Smooth muscle cell (in vitro differentiated cells): ENCODE results near the gene CD300LB. TPM values are rescaled to one million over a fixed set of nuclear protein-coding genes. Genes with fewer than 3 reads are reported as not detected.

Experiments
- DNase-seq: peaks from one replicate; lab custom pipeline; 2025; ENCODE audit not compliant: unreplicated experiment; lab: John Stamatoyannopoulos, UW
- H2AFZ ChIP-seq: fragments of 200-600 bp; sonication (generic); 2 replicates; pipeline ENCODE4 v1.6.0; 2016; ENCODE audit warnings: antibody characterized with exemption, low read depth, mild to moderate bottlenecking
- H3F3A ChIP-seq: fragments of 200-600 bp; sonication (generic); 2 replicates; pipeline ENCODE4 v1.6.0; 2017; ENCODE audit warnings: antibody characterized with exemption, low read depth
- H3K27ac ChIP-seq: fragments of 200-600 bp; sonication (generic); 2 replicates; pipeline ENCODE4 v1.5.1; 2016; ENCODE audit warnings: low read depth, mild to moderate bottlenecking
- H3K27me3 ChIP-seq: fragments of 200-600 bp; sonication (generic); 2 replicates; pipeline ENCODE4 v1.6.1; 2016; ENCODE audit warnings: low read depth, mild to moderate bottlenecking
- H3K36me3 ChIP-seq: fragments of 200-600 bp; sonication (generic); 2 replicates; pipeline ENCODE4 v1.5.1; 2016; ENCODE audit warnings: low read depth
- H3K4me1 ChIP-seq: fragments of 200-600 bp; sonication (generic); 2 replicates; pipeline ENCODE4 v1.5.1; 2016; ENCODE audit warnings: low read depth
- H3K4me2 ChIP-seq: fragments of 200-600 bp; sonication (generic); 2 replicates; pipeline ENCODE4 v1.6.0; 2016; ENCODE audit warnings: mild to moderate bottlenecking
- H3K4me3 ChIP-seq: fragments of 200-600 bp; sonication (generic); 2 replicates; pipeline ENCODE4 v1.5.1; 2016; ENCODE audit warnings: mild to moderate bottlenecking
- H3K79me2 ChIP-seq: fragments of 200-600 bp; sonication (generic); 2 replicates; pipeline ENCODE4 v1.6.0; 2016; ENCODE audit warnings: low read depth, mild to moderate bottlenecking
- H3K9ac ChIP-seq: fragments of 200-600 bp; sonication (generic); 2 replicates; pipeline ENCODE4 v1.6.0; 2016; ENCODE audit warnings: low read depth
- H3K9me3 ChIP-seq: fragments of 200-600 bp; sonication (generic); replicated peaks from 2 replicates; pipeline ENCODE4 v1.5.1; 2016; ENCODE audit warnings: low read depth
- H4K20me1 ChIP-seq: fragments of 200-600 bp; sonication (generic); 2 replicates; pipeline ENCODE4 v1.6.0; 2016; ENCODE audit warnings: low read depth
- CTCF ChIP-seq: fragments of 200-600 bp; sonication (generic); IDR thresholded peaks from 2 replicates; pipeline ENCODE4 v1.5.1; 2017; ENCODE audit warnings: borderline replicate concordance, mild to moderate bottlenecking, antibody characterized with exemption; ENCODE audit not compliant: insufficient read depth, poor library complexity, severe bottlenecking
- WGBS: methylation state at CpG from one replicate; pipeline ENCODE4 v1.1.7; 2016; ENCODE audit warnings: low lambda C conversion rate; 5-methylcytosine and 5-hydroxymethylcytosine counted together
- polyA plus RNA-seq: library from polyadenylated mRNA; unstranded; fragments of >200 nt; fragmentation: Nextera tagmentation; extraction: Ambion mirVana; gene quantifications from 2 replicates; pipeline ENCODE4 v1.2.1, GENCODE V29; 2016
- total RNA-seq: library from RNA; depleted of rRNA; stranded (reverse); fragments of >200 nt; gene quantifications from 2 replicates; pipeline ENCODE4 v1.2.3, GENCODE V29; 2014

The CD300LB gene
- total and polyA plus RNA-seq, 2 experiments from 2014 or later, result not detected

DNA sequence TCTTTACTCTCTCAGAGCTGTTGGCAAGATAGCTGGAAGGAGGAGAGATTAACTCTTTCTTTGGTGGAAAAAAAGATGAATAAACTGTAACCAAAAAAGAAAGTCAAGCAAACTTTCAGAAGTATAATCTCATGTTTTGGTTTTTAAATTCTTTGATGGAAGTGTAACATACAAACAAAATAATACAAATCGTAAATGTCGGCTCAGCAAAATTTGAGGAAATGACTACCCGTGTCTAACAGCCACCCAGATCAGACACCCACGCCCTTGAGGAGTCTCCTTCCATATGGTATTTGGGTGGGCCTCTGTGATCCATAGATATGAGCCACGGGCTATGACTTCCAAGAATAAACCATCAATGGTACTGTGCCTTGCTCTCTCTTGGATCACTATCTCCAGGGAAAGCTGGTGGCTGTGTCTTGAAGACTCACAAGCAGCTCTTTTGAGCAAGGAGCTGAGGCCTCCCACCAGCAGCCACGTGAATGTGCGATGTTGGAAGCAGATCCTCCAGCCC lies 24.2 kb upstream of the CD300LB start:
- Histone ChIP-seq H3F3A (no peaks in the 10 kb centered on the region), H3K36me3 (no peaks in the 10 kb centered on the region), H3K4me1 (no peaks in the 10 kb centered on the region), H3K79me2 (no peaks in the 10 kb centered on the region), H3K4me3 (no peak overlapping the region), H3K9ac (no peak overlapping the region), H2AFZ (no peak overlapping the region), H4K20me1 (no peaks in the 10 kb centered on the region), H3K27ac (no peak overlapping the region), H3K9me3 (no peaks in the 10 kb centered on the region), H3K27me3 (peaks cover 6% of the 10 kb centered on the region), H3K4me2 (no peak overlapping the region)
- DNase-seq, result no peak
- 74% methylated on average over 7 of the region's 7 CpGs for WGBS
- no peak for TF ChIP-seq CTCF

- no peak overlapping the region for H2AFZ ChIP-seq
- 89% methylated on average over 6 of the region's 6 CpGs for WGBS
- no peaks in the 10 kb centered on the region for H3K79me2 ChIP-seq
- peaks cover 6% of the 10 kb centered on the region for H3K27me3 ChIP-seq
- no peak for TF ChIP-seq CTCF
- no peaks in the 10 kb centered on the region for H3K9me3 ChIP-seq
- H3K27ac ChIP-seq, result no peak overlapping the region
- no peak overlapping the region for H3K9ac ChIP-seq
- no peaks in the 10 kb centered on the region for H3K4me1 ChIP-seq
- no peak overlapping the region for H3K4me3 ChIP-seq
- H3K4me2 ChIP-seq, result no peak overlapping the region
- no peaks in the 10 kb centered on the region for H3F3A ChIP-seq
- H4K20me1 ChIP-seq, result no peaks in the 10 kb centered on the region
- DNase-seq, result no peak
- H3K36me3 ChIP-seq, result no peaks in the 10 kb centered on the region
Observed at GRCh38 chr17:74554909-74555308, 23.6 kb upstream of the CD300LB start.

- no peak for DNase-seq
- 68% methylated on average over 7 of the region's 7 CpGs for WGBS
- H3K27ac ChIP-seq, result no peak overlapping the region
- no peaks in the 10 kb centered on the region for H3F3A ChIP-seq
- H3K79me2 ChIP-seq, result no peaks in the 10 kb centered on the region
- peaks cover 6% of the 10 kb centered on the region for H3K27me3 ChIP-seq
- H3K9me3 ChIP-seq, result no peaks in the 10 kb centered on the region
- H3K9ac ChIP-seq, result no peak overlapping the region
- H3K4me1 ChIP-seq, result no peaks in the 10 kb centered on the region
- no peak for TF ChIP-seq CTCF
- H3K36me3 ChIP-seq, result no peaks in the 10 kb centered on the region
- H3K4me3 ChIP-seq, result no peak overlapping the region
- no peak overlapping the region for H2AFZ ChIP-seq
- no peaks in the 10 kb centered on the region for H4K20me1 ChIP-seq
- no peak overlapping the region for H3K4me2 ChIP-seq
Observed at GRCh38 chr17:74552037-74552436, 20.8 kb upstream of the CD300LB start.

DNA sequence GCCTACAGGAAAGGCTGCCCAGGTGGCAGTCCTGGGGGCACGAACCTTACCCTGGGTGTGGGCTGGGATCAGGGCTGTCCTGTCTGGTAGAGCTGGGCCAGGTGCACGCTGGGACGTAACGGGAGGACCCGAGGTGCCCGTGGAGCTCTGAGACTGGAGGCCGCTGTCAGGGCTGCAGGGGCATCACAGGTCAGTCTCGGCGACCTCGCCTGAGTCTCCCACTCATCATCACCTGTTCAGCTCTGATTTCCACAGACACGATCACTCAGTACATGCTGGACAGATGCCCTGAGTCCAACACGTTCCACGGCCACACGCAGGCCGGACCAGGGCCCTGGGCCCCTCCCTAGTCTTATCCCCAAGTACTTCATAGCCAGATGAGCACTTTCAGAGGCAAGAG lies 19.3 kb upstream of the CD300LB start:
- no peak for TF ChIP-seq CTCF
- H3K27ac ChIP-seq, result no peak overlapping the region
- no peaks in the 10 kb centered on the region for H3K36me3 ChIP-seq
- no peak overlapping the region for H2AFZ ChIP-seq
- H3K27me3 ChIP-seq, result peaks cover 6% of the 10 kb centered on the region
- no peaks in the 10 kb centered on the region for H3F3A ChIP-seq
- H4K20me1 ChIP-seq, result no peaks in the 10 kb centered on the region
- H3K9ac ChIP-seq, result no peak overlapping the region
- H3K4me2 ChIP-seq, result no peak overlapping the region
- no peaks in the 10 kb centered on the region for H3K4me1 ChIP-seq
- DNase-seq, result no peak
- WGBS, result 92% methylated on average over 13 of the region's 15 CpGs
- H3K79me2 ChIP-seq, result no peaks in the 10 kb centered on the region
- H3K9me3 ChIP-seq, result no peaks in the 10 kb centered on the region
- H3K4me3 ChIP-seq, result no peak overlapping the region
